Midbrain (tissue), 1 donor: ENCODE measurements around the gene SLC13A5.
"Not testable (repeated sequence)": the region's sequence is repeated elsewhere in the genome, so short reads cannot be mapped to it uniquely, and the experiment has no call there.

Experiments
- DNase-seq: peaks from one replicate; lab custom pipeline; 2025; lab: John Stamatoyannopoulos, UW

Gene SLC13A5

DNA sequence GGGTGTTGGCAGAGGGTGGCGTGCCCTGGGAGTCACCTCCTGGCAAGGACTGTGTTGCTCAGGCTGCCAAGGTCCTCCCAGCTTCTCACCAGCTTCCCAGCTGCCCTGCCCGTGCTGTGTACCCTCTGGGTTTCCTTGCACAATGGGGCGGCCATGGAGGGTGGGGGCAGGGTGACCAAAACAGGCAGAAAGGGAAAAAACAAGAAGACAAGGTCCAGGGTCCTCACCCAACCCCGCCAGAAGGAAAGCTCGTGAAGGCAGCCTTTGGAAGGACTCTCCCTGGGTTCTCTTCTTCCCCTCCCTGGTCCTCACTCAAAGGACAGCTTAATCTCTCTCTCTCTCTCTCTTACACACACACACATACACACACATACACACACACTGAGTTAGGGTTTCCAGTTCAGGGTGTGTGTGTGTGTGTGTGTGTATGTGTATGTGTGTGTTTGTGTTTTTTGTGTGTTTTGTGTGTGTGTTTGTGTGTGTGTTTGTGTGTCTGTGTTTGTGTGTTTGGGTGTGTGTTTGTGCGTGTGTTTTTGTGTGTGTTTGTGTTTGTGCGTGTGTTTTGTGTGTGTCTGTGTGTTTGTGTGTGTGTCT lies 2.0 kb downstream of the SLC13A5 start:
- peak; percentile 29 for DNase-seq

- DNase-seq: no peak
Measured at GRCh38 chr17:6710317-6710716, 2.9 kb downstream of the SLC13A5 start.

DNA sequence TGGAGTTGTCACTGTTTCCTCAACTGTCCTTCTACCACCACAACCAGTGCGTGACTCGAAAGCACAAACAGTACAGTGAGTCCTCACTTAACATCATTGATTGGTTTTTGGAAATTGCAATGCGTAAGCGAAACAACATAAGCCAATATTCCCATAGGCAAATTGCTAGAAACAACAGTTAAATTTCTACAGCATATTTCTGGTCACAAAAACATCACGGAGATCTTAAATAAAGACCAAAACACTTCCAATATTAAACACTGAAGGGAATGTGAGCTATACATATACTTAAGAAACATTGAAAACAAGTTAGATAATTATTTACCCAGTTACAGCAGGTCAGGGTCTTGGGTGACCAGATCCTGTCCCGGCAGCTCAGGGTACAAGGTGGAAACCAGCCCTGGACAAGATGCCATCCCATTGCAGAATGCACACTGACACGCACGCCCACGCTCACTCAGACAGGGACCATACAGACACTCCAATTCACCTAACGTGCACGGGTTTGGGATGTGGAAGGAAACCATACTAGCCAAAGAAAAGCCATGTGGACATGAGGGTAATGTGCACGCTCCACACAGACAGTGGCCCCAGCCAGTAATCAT lies 4.7 kb downstream of the SLC13A5 start:
- DNase-seq: no peak

DNA sequence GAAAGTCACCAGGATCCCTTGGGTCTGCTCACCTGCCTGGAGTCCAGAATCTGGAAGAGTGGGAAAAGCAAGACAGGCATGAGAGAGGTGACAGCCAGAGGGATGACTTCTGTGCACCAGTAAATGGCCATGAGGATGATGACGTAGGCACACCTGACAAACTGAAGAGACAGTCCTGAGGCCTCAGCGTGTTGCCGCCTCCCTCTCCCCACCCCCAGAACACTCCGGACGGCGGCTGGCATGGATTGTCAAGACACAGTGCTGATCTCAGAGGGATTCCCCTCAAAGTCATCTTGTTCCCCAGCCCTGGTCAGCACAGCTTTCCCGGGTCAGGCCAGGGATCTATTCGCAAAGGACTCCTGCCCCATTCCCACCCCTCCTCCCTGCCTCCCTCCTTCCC lies 6.2 kb downstream of the SLC13A5 start:
- DNase-seq: no peak

- DNase-seq: no peak
Measured at GRCh38 chr17:6706499-6706898, 6.7 kb downstream of the SLC13A5 start.

DNA sequence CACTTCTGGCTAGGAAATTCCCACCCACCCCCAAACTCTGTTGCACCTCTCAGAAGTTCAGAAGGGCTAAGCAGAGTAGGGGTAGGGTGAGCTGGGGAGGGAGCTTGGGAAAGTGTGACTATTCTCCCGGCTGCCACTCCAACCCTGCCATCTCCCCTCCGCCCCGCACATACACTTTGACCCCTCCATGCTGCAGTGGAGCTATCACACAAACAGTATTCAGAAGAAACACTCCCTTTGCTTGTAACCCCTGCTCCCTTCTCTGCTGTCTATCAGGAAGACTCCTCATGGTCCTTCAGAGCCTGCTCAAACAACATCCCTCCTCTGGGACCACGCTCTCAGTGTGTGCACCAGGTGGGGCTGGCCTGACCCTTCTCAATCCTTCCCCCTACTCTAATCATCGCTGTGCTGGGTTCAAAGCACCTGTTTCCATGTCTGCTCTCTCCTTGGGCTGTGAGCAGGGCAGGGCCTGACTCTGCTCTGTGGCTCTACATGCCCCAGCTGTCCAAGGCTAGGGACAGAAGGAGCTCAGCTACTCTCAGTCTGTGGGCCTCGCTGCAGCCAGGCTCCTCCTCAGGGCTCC lies 8.6 kb downstream of the SLC13A5 start:
- no peak for DNase-seq

GRCh38 chr17:6703751-6704150 lies 9.4 kb downstream of the SLC13A5 start:
- DNase-seq: no peak

DNA sequence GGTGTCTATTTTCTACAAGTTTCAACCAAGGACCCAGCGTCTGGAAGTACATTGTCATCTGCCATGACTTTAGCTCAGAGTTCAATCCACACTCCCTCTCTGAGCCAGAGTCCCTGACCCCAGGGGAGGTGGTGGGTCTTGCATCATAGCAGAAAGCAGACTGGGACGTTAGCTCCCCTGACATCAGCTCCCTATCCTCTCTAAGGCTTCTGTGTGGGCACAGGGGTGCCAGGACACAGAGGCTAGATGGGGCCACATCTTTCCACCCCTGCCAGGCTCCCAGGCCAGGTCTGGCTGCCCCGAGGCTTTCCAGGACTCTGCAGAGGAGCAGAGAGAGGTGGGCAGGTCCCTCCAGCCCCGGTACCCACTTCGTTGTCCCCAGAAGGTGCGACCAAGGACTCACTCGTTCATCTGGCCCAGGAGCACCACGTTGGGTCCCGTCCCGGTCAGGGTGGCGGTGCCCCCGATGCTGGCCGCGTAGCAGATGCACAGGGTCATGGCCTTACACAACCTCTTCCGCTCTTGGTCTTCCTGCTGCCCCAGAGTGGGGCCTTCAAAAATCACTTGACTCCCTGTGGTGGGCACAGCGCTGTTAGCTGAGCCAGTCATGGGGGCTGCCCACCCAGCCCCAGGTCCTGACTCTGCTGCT lies 10.5 kb downstream of the SLC13A5 start:
- DNase-seq: no peak

DNA sequence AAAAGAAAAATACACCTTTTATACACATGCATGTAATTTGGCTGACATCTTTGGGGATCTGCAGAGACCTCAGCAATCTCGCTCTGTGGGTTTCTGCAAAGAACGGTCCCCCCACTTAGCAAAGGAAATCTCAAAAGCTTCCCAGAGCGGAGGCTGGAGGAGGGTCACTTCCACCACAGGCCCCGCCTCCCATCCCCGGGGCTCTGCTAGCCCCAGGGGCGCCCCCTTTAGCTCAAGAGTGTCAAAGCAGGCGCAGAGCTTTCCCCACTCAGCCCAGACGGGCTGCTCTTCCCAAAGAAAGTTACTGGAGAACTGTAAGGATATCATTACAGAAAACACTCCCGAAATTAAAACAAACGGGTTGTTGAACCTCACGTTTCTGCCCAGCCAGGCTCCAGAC lies 11.4 kb downstream of the SLC13A5 start:
- DNase-seq: no peak

DNA sequence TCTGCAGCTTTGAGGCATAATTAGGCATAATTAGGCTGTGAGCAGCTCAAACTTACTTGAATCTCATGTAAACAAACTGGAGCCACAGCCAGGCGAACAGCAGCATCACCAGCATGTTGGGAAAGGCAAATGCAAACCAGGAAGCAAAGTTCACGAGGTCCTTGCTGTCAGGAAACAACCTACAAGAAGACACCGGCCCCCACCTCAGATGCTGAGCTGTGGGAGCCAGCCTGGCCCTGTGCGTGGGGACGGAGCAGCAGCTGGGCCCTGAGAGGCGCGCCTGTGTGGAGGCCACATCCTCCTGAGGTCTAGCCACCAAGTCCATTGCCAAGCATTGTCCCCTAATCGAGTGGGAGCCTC lies 12.2 kb downstream of the SLC13A5 start:
- no peak for DNase-seq

DNA sequence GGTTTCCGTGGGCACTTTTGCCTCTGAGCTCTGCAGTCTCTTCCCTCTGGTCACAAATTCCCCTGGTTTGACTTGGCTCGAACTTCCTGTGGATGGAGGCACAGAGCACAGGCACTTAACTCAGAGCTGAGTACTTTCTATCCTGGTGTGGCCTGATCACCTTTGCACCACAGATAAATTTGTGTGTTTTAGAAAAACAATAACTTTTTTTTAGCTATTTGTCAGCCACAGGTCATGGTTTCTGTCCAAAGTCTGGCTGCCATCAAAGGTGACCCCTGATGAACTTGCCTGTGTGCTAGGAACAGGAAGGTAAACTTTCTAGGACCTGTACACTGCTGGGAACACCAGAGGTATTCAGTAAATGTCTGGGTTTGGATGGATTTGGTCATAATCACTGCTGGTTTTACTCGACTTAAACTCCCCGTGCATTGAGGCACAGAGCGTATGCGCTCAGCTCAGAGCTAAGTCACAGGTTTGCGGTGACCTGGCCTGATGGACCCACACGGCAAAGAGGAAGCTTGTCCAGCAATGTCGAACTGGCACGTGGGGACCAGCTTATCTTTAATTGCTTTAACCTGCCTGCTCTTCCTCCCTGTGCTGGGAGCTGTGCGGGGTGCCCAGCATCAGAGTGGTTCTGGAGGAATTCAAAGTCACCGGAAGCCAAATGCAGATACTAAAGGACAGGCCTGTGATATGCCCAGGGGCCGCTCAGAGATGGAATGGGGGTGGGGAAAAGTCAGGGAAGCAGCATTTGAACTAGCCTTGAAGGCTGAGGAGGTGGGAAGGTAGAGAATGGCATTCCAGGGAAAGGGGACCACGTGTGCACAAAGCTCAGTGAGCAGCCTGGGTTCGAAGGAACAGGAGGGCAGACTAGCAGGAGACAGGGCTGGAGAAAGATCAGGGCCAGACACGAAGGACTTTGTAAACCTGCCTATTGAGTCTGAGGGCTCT lies 12.9 kb downstream of the SLC13A5 start:
- DNase-seq: no peak

DNA sequence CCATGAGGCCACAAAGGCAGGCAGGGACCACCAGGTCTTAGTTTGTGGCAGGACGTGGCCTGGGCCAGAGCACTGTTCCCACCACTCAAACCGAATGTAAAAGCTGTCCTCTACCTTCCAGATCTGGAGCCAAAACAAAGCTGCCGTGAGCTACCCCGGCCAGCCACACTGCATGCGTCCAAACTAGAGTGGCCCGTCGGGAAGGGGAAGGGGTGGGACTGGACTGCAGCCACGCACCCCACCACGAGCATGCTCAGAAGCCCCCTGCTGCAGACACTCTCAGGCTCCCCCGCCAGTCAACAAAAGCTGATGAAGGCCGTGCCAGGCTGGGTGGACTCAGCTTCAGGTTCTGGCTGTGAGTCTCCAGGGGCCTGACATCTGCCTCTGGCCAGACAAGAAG lies 15.2 kb downstream of the SLC13A5 start:
- DNase-seq: no peak

GRCh38 chr17:6696906-6697305 lies 16.3 kb downstream of the SLC13A5 start:
- DNase-seq: no peak

- no peak for DNase-seq
Measured at GRCh38 chr17:6695565-6695964, 17.6 kb downstream of the SLC13A5 start.

GRCh38 chr17:6695051-6695450 lies 18.1 kb downstream of the SLC13A5 start:
- no peak for DNase-seq

- not testable (repeated sequence) for DNase-seq
Measured at GRCh38 chr17:6691958-6692357, 21.2 kb downstream of the SLC13A5 start.

DNA sequence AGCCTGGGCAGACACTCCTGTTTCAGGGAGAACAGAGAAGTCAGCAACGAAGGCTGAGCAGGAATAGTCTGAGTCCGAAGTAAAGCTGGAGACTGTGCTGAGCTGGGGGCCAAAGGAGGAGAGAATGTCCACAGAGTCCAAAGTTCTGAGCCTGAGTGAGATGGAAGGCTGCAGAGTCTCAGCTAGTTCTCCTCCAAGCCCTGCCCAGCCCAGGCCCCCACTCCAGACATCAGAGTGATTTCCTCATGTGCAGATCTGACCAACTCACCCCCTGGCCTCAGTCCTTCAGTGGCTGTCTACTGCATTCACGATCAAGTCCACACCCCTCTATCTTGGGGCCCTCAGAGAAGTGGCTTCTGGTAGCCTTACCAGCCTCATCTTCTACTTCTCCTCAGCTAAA lies 21.6 kb downstream of the SLC13A5 start:
- DNase-seq: no peak

DNA sequence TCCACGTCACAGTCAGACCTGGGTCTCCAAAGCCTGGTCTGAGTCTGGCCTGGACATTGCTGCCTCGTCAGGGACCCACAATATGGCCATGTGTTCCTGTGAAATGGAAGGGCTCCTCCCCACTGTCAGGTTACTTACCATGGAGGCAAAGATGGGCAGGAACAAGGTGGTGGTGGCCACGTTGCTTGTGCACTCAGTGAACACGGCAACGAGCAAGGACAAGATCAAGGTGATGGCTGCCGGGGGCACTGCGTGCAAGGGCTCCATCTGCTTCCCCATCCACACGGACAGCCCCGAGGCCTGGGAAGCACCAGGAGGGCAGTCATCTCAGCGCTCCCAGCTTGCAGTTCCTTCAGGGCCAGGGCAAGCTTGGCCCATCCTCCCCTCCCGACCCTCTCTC lies 22.5 kb downstream of the SLC13A5 start:
- no peak for DNase-seq

DNA sequence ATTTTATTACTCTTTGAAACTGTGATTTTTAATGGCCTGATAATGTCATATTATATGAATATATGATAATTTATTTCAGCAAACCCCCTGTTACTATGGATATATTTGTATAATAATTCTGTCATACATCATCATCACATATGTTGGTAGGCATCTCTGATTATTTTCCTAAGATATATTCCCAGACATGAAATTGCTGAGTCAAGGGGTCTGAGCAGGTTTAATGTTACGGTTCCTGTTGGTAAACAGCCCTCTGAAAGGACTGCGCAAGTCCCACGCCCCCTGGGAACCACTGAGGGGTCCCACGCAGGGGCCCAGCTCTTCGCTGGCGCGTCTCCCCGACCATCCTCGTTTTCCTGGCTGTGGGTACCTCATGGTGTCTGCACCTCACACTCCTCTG lies 24.2 kb downstream of the SLC13A5 start:
- DNase-seq: no peak

DNA sequence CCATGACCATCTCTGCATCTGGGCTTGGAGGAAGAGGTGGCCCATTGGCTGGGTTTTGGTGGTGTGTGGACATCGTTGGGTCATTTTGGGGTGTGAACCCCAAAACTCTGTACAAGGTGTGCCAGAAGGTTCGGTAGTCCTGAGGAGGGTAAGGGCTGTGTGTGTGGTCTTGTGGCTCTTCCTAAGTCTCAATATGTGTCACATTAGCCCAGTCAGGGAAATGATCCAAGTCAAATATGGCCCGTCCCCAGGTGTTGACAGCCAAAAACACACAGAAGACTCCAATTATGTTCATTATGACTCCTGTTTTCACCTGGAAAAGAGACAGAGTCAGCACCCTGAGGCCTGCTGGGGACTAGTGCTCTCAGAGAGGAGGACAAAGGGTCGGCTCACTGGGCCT lies 27.1 kb downstream of the SLC13A5 start:
- no peak for DNase-seq

- no peak for DNase-seq
Measured at GRCh38 chr17:6684881-6685767, 28.0 kb downstream of the SLC13A5 start.
